GM12872 (cell line): Measurements from ENCODE around the gene PTPN13.

Experiments
- CTCF ChIP-seq: IDR thresholded peaks from 3 replicates; pipeline ENCODE4 v1.5.1; 2011; ENCODE audit warnings: low read depth, mild to moderate bottlenecking, low read length, moderate library complexity; ENCODE audit not compliant: insufficient read depth

Gene PTPN13

GRCh38 chr4:86558258-86558657 is 35.9 kb upstream of the PTPN13 start:
- TF ChIP-seq CTCF: no peak

GRCh38 chr4:86558797-86559196 is 35.3 kb upstream of the PTPN13 start:
- TF ChIP-seq CTCF: no peak

DNA sequence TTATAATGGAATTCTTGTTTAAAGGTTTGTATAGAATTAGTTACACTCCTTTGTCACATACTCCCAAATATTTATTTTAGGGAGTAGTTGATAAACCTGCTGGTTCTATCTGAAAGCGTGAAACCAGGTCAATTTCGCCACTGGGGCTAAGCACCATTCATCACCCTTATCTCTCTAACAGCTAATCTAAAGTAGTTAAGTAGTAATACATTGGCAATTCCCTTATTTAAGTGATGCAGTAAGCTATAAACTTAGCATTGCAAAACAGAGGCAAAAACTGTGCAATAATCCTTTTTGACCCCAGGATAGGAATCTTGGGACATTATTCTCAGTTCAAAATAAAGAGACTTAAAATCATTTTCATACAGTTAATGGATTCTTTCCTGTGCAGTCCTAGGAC is 33.7 kb upstream of the PTPN13 start:
- TF ChIP-seq CTCF: no peak

DNA sequence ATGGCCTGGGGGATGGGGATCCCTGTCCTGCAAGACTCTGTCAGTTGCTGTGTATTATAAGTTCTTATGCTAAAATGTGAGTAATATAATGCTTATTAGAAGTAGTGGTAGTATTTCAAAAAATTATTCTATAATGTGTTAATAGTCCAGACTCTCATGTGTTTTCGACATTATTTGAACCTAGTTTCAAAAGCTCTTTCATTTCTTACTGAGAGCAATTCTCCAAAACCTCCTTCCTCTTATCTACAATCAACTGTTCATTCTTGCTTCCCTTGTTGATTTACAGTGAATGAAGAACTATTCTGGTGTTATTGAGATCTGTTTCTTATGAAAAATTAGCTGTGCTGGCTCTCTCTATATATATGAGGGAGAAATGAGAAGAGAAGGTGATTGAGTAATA is 32.9 kb upstream of the PTPN13 start:
- no peak for TF ChIP-seq CTCF

DNA sequence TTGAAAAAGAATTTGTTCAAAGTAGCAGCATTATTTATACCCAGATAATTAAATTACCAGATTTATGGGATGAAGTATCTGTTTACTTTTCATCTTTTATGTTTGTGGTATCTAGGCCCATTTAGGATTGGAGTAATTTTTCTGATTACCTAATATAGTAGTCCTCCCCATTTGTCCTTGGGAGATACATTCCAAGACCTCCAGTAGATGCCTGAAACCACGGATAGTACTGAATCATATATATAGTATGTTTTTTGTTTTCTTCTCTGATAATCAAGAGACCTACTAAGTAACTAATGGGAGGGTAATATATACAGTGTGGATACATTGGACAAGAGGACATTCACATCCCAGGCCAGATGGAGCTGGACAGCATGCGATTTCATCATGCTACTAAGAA is 30.7 kb upstream of the PTPN13 start:
- no peak for TF ChIP-seq CTCF

DNA sequence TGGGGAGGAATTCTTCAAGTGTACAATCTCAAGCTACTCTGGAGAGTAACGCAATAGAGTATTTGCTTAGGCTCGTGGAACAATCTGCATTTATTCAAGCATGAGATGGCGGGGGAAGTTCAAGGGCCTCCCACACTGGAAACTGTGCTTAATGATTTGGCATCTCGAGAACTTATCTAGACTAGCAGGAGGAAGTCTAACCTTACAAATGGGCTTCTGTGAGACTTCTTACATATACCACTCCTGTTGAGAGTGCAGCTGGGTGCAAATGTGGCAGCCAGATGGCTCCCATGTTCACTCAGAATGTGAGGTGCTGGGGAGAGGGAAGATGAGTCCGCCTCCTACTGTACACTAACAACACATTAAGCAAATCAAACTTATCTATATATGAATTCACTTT is 29.3 kb upstream of the PTPN13 start:
- no peak for TF ChIP-seq CTCF

DNA sequence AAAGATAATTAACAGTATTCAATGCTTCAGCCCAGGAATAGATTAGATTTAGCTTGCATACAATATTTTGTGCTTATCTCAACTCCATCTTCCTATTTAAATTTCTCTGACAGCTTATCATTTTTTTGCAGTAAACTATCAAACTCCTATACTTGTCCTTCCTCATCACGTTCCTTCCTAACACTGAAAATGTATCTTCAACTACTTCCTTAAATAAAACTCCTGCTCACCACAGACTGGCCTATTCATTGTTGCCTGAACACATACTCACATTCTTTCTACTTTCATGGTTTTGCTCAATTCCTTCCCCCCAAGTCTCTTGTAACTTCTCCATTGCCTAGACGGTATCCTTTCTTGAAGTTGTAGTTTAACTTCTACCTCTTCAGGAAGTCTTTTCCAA is 28.5 kb upstream of the PTPN13 start:
- TF ChIP-seq CTCF: no peak
